BE2C (cell line): ENCODE data around the gene GALNT16.

Experiments
- DNase-seq: peaks from one replicate; pipeline ENCODE4 v3.0.0-alpha.2; 2020
- H3K27me3 ChIP-seq: fragments of 250-450 bp; sonication (Bioruptor Pico); 2 replicates; pipeline ENCODE4 v1.5.1; 2020; ENCODE audit warnings: mild to moderate bottlenecking
- H3K36me3 ChIP-seq: fragments of 250-450 bp; sonication (Bioruptor Pico); 2 replicates; pipeline ENCODE4 v1.5.1; 2020; ENCODE audit warnings: mild to moderate bottlenecking
- H3K4me1 ChIP-seq: fragments of 250-450 bp; sonication (Bioruptor Pico); 2 replicates; pipeline ENCODE4 v1.5.1; 2020
- H3K4me3 ChIP-seq: 2 replicates; pipeline ENCODE4 v1.5.1; 2011; ENCODE audit warnings: low read depth, low read length
- H3K9me3 ChIP-seq: fragments of 250-450 bp; sonication (Bioruptor Pico); 2 replicates; pipeline ENCODE4 v1.5.1; 2020
- TF ChIP-seq, protein P1 (sequence below): IDR thresholded peaks from 2 replicates; pipeline ENCODE4 v1.5.1; 2012; ENCODE audit warnings: mild to moderate bottlenecking, low read depth, low read length

The GALNT16 gene

DNA sequence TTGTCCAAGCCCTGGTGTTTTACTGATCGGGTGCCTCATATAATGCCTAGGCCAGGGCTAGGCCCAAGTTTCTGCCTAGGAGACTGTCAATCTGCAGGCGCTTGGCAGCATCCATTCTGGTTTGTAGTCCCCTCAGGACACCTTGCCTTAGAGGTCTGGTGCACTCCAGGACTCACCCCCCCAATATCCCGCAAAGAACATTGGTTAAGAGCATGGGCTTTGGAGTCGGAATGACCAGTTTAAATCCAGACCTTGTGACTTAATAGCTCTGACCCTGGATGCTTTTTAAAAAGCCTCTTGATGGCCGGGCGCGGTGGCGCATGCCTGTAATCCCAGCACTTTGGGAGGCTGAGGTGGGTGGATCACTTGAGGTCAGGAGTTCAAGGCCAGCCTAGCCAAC lies 60.0 kb downstream of the GALNT16 start:
- TF ChIP-seq, protein P1, sequence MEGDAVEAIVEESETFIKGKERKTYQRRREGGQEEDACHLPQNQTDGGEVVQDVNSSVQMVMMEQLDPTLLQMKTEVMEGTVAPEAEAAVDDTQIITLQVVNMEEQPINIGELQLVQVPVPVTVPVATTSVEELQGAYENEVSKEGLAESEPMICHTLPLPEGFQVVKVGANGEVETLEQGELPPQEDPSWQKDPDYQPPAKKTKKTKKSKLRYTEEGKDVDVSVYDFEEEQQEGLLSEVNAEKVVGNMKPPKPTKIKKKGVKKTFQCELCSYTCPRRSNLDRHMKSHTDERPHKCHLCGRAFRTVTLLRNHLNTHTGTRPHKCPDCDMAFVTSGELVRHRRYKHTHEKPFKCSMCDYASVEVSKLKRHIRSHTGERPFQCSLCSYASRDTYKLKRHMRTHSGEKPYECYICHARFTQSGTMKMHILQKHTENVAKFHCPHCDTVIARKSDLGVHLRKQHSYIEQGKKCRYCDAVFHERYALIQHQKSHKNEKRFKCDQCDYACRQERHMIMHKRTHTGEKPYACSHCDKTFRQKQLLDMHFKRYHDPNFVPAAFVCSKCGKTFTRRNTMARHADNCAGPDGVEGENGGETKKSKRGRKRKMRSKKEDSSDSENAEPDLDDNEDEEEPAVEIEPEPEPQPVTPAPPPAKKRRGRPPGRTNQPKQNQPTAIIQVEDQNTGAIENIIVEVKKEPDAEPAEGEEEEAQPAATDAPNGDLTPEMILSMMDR = no peak
- no peak for DNase-seq
- H3K9me3 ChIP-seq = no peaks in the 10 kb centered on the region

DNA sequence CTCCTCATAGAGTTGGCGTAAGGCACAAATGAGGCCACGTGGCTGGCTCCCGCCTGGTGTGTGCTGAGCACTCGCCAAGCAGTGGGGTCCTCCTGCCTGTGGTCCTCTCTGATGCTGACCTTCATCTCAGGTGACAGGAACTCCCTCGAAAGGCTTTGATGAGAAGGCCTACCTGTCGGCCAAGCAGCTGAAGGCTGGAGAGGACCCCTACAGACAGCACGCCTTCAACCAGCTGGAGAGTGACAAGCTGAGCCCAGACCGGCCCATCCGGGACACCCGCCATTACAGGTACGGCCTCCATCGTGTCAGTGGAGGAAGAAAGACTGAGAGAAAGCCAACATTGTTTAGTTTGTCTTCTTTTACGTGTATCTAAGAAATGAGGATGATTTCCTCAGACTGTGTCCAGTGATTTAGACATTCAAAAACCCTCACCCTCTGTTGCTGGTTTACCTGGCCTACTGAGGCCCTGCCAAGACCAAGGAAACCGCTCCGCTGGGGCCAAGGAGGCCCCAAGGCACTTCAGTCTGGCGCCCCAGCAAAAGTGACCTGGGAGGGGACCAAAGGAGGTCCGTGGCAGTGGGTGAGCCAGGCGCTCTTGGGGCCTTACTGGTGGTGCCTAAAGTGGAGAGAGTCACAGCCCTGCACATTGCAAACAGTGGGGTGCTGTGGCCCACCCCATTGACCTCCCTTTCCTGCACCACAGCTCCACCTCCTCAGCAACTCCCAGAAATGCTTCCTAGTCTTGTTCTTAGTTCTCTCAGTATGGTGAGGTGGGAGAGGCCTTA lies 60.8 kb downstream of the GALNT16 start:
- DNase-seq = no peak
- Histone ChIP-seq H3K36me3 (no peaks in the 10 kb centered on the region), H3K4me3 (no peak overlapping the region), H3K9me3 (no peaks in the 10 kb centered on the region), H3K27me3 (no peaks in the 10 kb centered on the region), H3K4me1 (no peaks in the 10 kb centered on the region)
- TF ChIP-seq, protein P1 = no peak

More for the DNA sequence above, 60.0 kb downstream of the GALNT16 start:
- H3K27me3 ChIP-seq = no peaks in the 10 kb centered on the region
- H3K4me3 ChIP-seq = no peak overlapping the region
- H3K4me1 ChIP-seq = no peaks in the 10 kb centered on the region
- no peaks in the 10 kb centered on the region for H3K36me3 ChIP-seq

DNA sequence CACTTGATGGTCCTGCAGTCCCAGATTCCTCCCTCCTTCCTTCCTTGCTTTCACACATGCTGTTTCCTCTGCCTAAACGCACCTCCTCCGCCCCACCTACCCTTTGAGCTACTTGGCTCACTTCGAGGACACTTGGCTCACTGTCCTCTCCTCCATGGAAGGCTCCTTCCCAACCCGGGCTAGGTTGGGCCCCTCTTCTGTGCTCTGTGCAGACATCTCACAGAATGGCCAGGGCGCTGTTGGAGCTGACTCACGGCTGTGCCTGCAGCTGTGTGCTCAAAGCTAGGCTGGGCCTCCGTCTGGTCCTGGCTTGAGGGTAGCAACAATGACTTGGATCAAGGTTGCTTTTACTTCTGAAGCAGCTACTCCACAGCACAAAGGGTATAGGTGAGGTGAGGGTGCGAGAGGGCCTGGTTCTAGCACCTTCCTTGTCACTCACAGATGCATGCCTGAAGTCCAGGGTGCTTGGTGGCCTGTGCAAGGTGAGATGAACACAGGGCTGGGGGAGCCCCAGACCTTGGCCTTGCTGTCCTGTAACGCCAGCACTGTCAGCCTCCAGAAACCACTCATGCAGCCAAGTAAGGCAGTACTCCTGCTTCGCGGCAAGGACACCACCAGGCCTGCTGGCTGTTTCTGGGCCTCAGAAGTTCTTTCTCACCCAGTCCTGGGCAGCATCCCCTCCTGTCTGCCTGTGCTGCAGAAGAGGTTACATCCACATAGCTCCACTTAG lies 61.8 kb downstream of the GALNT16 start:
- no peak overlapping the region for H3K4me3 ChIP-seq
- no peaks in the 10 kb centered on the region for H3K9me3 ChIP-seq
- TF ChIP-seq, protein P1 = no peak
- no peaks in the 10 kb centered on the region for H3K36me3 ChIP-seq
- no peak for DNase-seq
- no peaks in the 10 kb centered on the region for H3K4me1 ChIP-seq
- H3K27me3 ChIP-seq = no peaks in the 10 kb centered on the region

DNA sequence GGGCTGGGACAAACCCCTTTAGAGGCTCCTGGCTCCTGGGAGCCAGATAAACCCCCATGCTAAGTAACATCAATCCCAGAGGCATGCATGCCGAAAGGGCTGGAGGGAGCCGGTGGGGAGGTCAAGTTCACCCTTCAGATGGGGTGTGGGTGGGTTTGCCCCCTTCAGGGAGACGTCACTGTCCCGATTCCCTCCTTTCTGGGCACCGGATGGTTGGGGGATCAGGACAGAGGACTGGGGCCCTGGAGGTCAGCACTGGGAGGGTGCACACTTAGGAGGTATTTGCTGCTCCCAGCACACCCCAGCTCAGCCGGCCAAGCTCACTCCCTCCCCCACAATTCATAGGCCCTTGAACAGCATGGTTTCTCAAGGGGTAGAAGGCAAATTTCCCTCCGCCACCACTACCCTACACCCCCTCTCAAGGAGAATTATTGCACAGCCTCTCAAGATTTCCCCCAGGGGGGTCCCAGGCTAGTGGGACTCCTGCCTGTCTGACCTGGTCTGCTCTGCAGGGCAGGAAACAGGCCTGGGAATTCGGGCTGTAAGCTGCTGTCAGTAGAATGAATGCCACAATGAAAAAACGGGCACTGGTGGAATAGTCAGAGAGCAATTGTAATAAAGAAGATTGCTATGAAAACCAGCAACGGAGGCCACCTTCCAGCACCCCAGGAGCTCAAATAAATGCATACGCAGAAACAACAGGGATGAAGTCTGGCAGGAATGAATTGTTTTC lies 63.5 kb downstream of the GALNT16 start:
- TF ChIP-seq, protein P1 = no peak
- H3K27me3 ChIP-seq = no peaks in the 10 kb centered on the region
- DNase-seq = no peak
- no peaks in the 10 kb centered on the region for H3K36me3 ChIP-seq
- no peak overlapping the region for H3K4me3 ChIP-seq
- H3K9me3 ChIP-seq = no peaks in the 10 kb centered on the region
- H3K4me1 ChIP-seq = no peaks in the 10 kb centered on the region

DNA sequence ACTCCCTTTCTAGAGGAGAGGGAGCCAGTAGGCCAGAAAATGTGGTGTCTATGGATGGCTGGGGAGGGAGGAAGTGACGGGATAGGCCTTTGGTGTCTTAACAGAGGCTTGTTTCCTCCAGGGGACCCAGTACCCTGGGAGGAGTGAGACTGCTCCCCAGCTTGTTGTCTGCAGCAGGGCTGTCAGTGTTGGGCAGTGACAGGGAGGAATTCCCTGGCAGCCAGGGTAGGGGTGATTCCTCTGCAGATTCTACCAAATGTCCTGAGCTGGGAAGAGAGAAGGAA lies 64.0 kb downstream of the GALNT16 start:
- DNase-seq = no peak
- no peak overlapping the region for H3K4me3 ChIP-seq
- H3K27me3 ChIP-seq = no peaks in the 10 kb centered on the region
- no peaks in the 10 kb centered on the region for H3K9me3 ChIP-seq
- no peaks in the 10 kb centered on the region for H3K4me1 ChIP-seq
- TF ChIP-seq, protein P1 = no peak
- H3K36me3 ChIP-seq = no peaks in the 10 kb centered on the region
